OCI-LY3 (cell line): Measurements from ENCODE around the gene SLFNL1.

Source experiments
- EZH2phosphoT487 ChIP-seq: fragments of 200-600 bp; shearing (Covaris generic); IDR thresholded peaks from 2 replicates; pipeline ENCODE4 v1.6.1; 2018; ENCODE audit warnings: antibody characterized with exemption, mixed run types, low read depth
- TF ChIP-seq, protein P1 (sequence below): fragments of 200-600, 300-600 bp; sonication (generic); IDR thresholded peaks from 2 replicates; pipeline ENCODE4 v1.5.1; 2014; ENCODE audit warnings: antibody characterized with exemption, low read length, low read depth

DNA sequence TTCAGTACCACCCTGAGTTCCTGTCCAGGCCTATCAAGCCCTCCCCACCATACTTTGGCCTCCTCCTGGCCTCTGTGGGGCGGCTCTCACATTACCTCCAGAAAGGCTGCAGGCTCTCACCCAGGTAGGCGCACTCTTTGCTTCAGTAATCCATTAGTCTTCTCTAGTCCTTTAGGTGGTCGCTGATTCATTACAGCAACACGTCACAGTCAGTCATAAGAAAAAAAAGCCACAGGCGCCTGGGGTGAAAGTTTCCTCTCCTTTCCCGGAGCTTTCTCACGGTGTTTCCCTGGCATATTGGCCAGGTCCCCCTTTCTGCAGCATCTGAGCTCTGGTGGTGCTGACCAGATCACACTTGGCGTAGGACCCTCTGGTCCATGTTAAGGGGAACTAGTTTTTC lies 12.1 kb downstream of the SLFNL1 start:
- TF ChIP-seq, protein P1, sequence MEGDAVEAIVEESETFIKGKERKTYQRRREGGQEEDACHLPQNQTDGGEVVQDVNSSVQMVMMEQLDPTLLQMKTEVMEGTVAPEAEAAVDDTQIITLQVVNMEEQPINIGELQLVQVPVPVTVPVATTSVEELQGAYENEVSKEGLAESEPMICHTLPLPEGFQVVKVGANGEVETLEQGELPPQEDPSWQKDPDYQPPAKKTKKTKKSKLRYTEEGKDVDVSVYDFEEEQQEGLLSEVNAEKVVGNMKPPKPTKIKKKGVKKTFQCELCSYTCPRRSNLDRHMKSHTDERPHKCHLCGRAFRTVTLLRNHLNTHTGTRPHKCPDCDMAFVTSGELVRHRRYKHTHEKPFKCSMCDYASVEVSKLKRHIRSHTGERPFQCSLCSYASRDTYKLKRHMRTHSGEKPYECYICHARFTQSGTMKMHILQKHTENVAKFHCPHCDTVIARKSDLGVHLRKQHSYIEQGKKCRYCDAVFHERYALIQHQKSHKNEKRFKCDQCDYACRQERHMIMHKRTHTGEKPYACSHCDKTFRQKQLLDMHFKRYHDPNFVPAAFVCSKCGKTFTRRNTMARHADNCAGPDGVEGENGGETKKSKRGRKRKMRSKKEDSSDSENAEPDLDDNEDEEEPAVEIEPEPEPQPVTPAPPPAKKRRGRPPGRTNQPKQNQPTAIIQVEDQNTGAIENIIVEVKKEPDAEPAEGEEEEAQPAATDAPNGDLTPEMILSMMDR = no peak
- no peak for TF ChIP-seq EZH2phosphoT487
